HG03135 (cell line): ENCODE measurements around the gene TMEM119.
"Not testable (repeated sequence)": the region's sequence is repeated elsewhere in the genome, so short reads cannot be mapped to it uniquely, and the experiment has no call there.

Source experiments
- ATAC-seq: cut with Tn5 transposase; IDR thresholded peaks from one replicate; pipeline ENCODE4 v1.9.1; 2021; ENCODE audit warnings: mild to moderate bottlenecking, moderate library complexity; ENCODE audit not compliant: unreplicated experiment

Gene TMEM119

GRCh38 chr12:108567406-108568337 lies 30.2 kb downstream of the TMEM119 start:
- no peak for ATAC-seq

GRCh38 chr12:108566452-108566851 lies 31.4 kb downstream of the TMEM119 start:
- ATAC-seq, result no peak

- no peak for ATAC-seq
Measured at GRCh38 chr12:108565976-108566375, 31.9 kb downstream of the TMEM119 start.

GRCh38 chr12:108565146-108565545 lies 32.7 kb downstream of the TMEM119 start:
- ATAC-seq, result no peak

- ATAC-seq, result no peak
Measured at GRCh38 chr12:108564724-108565123, 33.2 kb downstream of the TMEM119 start.

- ATAC-seq, result no peak
Measured at GRCh38 chr12:108563804-108564151, 34.1 kb downstream of the TMEM119 start.

- ATAC-seq, result peak; percentile 30
Measured at GRCh38 chr12:108563136-108563803, 34.6 kb downstream of the TMEM119 start.

GRCh38 chr12:108562348-108563135 lies 35.3 kb downstream of the TMEM119 start, which contains the start of gene ISCU:
Gene ISCU, plus strand, starts transcription at chr12:108562596. Its CDS starts 27 bp downstream, at chr12:108562623.
- ATAC-seq, result peak; percentile 51

- no peak for ATAC-seq
Measured at GRCh38 chr12:108561852-108562347, 36.0 kb downstream of the TMEM119 start.

GRCh38 chr12:108560752-108561719 lies 36.8 kb downstream of the TMEM119 start, which contains the start of gene SART3:
Gene SART3, minus strand, starts transcription at chr12:108561173. Its CDS starts 19 bp downstream, at chr12:108561154.
- peak; percentile 44 for ATAC-seq

- no peak for ATAC-seq
Measured at GRCh38 chr12:108560321-108560721, 37.6 kb downstream of the TMEM119 start.

GRCh38 chr12:108559748-108560147 lies 38.1 kb downstream of the TMEM119 start:
- ATAC-seq, result no peak

- ATAC-seq, result no peak
Measured at GRCh38 chr12:108559007-108559655, 38.8 kb downstream of the TMEM119 start.

- ATAC-seq, result not testable (repeated sequence)
Measured at GRCh38 chr12:108555383-108555782, 42.5 kb downstream of the TMEM119 start.

- ATAC-seq, result no peak
Measured at GRCh38 chr12:108553799-108554198, 44.1 kb downstream of the TMEM119 start.

- ATAC-seq, result no peak
Measured at GRCh38 chr12:108551535-108551934, 46.3 kb downstream of the TMEM119 start.

GRCh38 chr12:108548954-108549521 lies 48.8 kb downstream of the TMEM119 start:
- ATAC-seq, result no peak

GRCh38 chr12:108547686-108548085 lies 50.2 kb downstream of the TMEM119 start:
- no peak for ATAC-seq

GRCh38 chr12:108543652-108544051 lies 54.2 kb downstream of the TMEM119 start:
- no peak for ATAC-seq
